Measurements from ENCODE around the gene ABCC3.

Gene ABCC3

DNA sequence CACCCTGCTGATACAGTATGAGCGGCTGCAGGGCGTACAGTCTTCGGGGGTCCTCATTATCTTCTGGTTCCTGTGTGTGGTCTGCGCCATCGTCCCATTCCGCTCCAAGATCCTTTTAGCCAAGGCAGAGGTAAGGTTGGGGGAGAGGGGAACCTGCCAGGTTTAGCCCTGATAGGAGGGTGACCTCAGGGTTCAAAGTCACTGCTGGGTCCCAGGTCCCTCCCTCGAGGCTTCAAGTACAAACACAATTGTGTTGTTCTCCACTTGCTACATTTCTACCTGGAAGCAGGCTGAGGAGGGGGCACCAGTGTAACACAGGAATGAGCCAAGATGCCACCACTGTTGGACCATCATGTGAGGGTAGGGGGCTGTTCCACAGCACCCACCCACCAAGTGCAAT, 22.4 kb downstream of the ABCC3 start:
- H3K4me2 ChIP-seq, result no peak overlapping the region
- no peaks in the 10 kb centered on the region for H3K36me3 ChIP-seq
- no peaks in the 10 kb centered on the region for H3K27me3 ChIP-seq
- no peak overlapping the region for H3K27ac ChIP-seq
- no peaks in the 10 kb centered on the region for H4K20me1 ChIP-seq
- H3K9me3 ChIP-seq, result peaks cover 10% of the 10 kb centered on the region
- peaks cover 7% of the 10 kb centered on the region; the same call in 1 of the 2 replicates for H3K4me1 ChIP-seq
- TF ChIP-seq Cebpa-rat (IDR thresholded peaks at IDR 0.05), result no peak
- no peak overlapping the region for H3K9ac ChIP-seq
- H3K4me3 ChIP-seq, result no peak overlapping the region

DNA sequence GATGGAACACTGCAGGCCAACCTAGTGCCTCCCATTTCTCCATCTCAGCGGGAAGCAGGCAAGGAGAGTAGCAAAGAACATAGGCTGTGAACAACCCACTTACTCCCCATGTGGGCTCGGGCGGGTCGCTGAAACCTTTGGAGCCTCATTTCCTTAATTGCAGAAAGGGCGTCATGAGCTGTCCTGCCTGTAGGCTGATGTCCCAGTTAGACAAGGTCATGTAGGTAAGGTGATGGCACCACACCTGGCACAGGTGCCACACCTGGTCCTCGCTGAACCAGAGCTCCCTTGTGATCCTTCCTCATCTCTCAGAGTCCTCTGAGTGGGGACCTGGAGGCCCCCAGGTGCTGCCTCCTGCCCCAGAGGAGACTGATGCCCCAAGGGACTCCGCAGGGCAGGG, 22.9 kb downstream of the ABCC3 start:
- no peak overlapping the region for H3K4me2 ChIP-seq
- H4K20me1 ChIP-seq, result no peaks in the 10 kb centered on the region
- no peak overlapping the region for H3K27ac ChIP-seq
- no peak overlapping the region for H3K4me3 ChIP-seq
- H3K27me3 ChIP-seq, result no peaks in the 10 kb centered on the region
- no peak for TF ChIP-seq Cebpa-rat (IDR thresholded peaks at IDR 0.05)
- H3K4me1 ChIP-seq, result peaks cover 7% of the 10 kb centered on the region; the same call in 1 of the 2 replicates
- no peak overlapping the region for H3K9ac ChIP-seq
- H3K9me3 ChIP-seq, result peaks cover 6% of the 10 kb centered on the region
- no peaks in the 10 kb centered on the region for H3K36me3 ChIP-seq

DNA sequence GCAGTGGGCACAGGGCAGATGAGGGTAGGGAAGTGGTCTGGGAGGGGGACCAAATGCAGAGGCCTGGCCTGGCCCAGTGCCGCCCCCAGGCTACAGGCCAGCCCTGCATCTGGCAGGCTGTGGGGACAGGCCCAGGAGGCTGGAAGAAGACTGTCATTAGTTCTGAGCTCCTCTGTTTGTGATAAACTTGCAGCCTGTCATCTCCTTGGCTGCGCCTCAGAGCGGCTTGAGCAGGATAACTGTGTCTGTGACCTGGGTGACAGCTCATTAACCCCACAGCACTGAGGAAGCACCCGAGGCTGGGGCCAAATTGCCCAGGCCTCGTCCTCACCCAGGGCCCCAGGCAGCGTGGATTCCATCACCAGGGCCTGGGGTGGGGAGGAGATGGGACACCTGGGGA, 23.9 kb downstream of the ABCC3 start:
- no peak overlapping the region for H3K4me2 ChIP-seq
- no peaks in the 10 kb centered on the region for H4K20me1 ChIP-seq
- H3K36me3 ChIP-seq, result no peaks in the 10 kb centered on the region
- no peak overlapping the region for H3K4me3 ChIP-seq
- H3K27me3 ChIP-seq, result no peaks in the 10 kb centered on the region
- H3K9me3 ChIP-seq, result no peaks in the 10 kb centered on the region
- no peak overlapping the region for H3K27ac ChIP-seq
- H3K9ac ChIP-seq, result no peak overlapping the region
- TF ChIP-seq Cebpa-rat (IDR thresholded peaks at IDR 0.05), result no peak
- H3K4me1 ChIP-seq, result peaks cover 7% of the 10 kb centered on the region; the same call in 1 of the 2 replicates

- no peak overlapping the region for H3K27ac ChIP-seq
- H3K27me3 ChIP-seq, result no peaks in the 10 kb centered on the region
- no peaks in the 10 kb centered on the region for H4K20me1 ChIP-seq
- no peak overlapping the region for H3K4me3 ChIP-seq
- H3K4me2 ChIP-seq, result no peak overlapping the region
- no peaks in the 10 kb centered on the region for H3K36me3 ChIP-seq
- H3K9ac ChIP-seq, result no peak overlapping the region
- H3K9me3 ChIP-seq, result no peaks in the 10 kb centered on the region
- no peak for TF ChIP-seq Cebpa-rat (IDR thresholded peaks at IDR 0.05)
- peaks cover 7% of the 10 kb centered on the region; the same call in 1 of the 2 replicates for H3K4me1 ChIP-seq
Observed at GRCh38 chr17:50659179-50659578, 24.5 kb downstream of the ABCC3 start.

DNA sequence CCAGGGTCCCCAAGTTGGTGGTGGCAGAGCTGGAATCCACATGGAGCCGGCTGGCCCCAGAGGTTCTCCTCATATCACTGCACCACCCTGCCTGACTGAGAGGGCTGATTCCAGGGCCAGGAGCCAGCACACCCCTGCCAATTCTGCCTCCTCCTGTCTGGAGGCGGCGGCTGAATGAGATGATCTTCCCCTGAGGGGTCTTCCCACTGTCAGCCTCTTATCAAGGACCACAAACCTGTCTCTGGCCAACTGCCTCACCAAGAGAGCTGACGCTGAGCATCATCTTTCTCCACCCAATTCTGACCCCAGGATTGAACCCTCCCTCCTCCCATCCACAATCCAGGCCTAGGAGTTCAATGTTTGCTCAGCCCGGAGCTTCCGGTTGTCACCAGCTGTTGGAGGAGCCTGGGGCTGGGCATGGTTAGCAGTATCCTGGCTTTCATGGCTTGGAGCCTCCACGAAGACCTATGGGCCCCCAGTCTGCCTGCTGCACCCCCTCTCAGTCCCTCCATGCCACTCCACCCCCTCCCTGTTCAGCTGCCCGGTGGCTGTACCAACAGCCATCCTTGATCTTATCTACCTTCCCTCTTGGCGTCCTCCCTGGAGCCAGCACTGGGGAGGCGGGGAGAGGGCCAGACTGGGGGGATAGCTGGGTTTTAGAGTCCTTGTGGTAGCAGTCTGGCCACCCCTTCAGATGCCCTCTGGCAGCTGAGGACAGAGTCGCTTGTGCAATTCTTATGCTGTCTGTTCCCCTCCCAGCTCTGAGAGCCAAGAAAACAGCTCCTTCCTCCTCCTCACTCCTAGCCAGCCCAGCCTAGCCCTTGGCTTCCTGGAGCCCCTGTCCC, 25.6 kb downstream of the ABCC3 start:
- Histone ChIP-seq H3K4me2 (no peak overlapping the region), H3K27me3 (no peaks in the 10 kb centered on the region), H3K27ac (no peak overlapping the region), H4K20me1 (no peaks in the 10 kb centered on the region), H3K36me3 (no peaks in the 10 kb centered on the region), H3K4me1 (peaks cover 7% of the 10 kb centered on the region; the same call in 1 of the 2 replicates), H3K4me3 (no peak overlapping the region), H3K9me3 (no peaks in the 10 kb centered on the region), H3K9ac (no peak overlapping the region)
- no peak for TF ChIP-seq Cebpa-rat (IDR thresholded peaks at IDR 0.05)

GRCh38 chr17:50660887-50661345, 26.2 kb downstream of the ABCC3 start:
- no peak for TF ChIP-seq Cebpa-rat (IDR thresholded peaks at IDR 0.05)
- H3K27me3 ChIP-seq, result no peaks in the 10 kb centered on the region
- no peaks in the 10 kb centered on the region for H3K36me3 ChIP-seq
- peaks cover 7% of the 10 kb centered on the region; the same call in 1 of the 2 replicates for H3K4me1 ChIP-seq
- H3K9me3 ChIP-seq, result no peaks in the 10 kb centered on the region
- H4K20me1 ChIP-seq, result no peaks in the 10 kb centered on the region
- H3K4me2 ChIP-seq, result no peak overlapping the region
- no peak overlapping the region for H3K27ac ChIP-seq
- H3K4me3 ChIP-seq, result no peak overlapping the region
- H3K9ac ChIP-seq, result no peak overlapping the region

- TF ChIP-seq Cebpa-rat (IDR thresholded peaks at IDR 0.05), result no peak
- Histone ChIP-seq H3K4me2 (no peak overlapping the region), H3K4me3 (no peak overlapping the region), H3K27ac (no peak overlapping the region), H3K9ac (no peak overlapping the region), H3K27me3 (no peaks in the 10 kb centered on the region), H3K9me3 (no peaks in the 10 kb centered on the region), H3K36me3 (no peaks in the 10 kb centered on the region), H3K4me1 (peaks cover 7% of the 10 kb centered on the region; the same call in 1 of the 2 replicates), H4K20me1 (no peaks in the 10 kb centered on the region)
Observed at GRCh38 chr17:50661348-50661747, 26.7 kb downstream of the ABCC3 start.

- peaks cover 7% of the 10 kb centered on the region; the same call in 1 of the 2 replicates for H3K4me1 ChIP-seq
- no peak overlapping the region for H3K4me3 ChIP-seq
- H3K4me2 ChIP-seq, result no peak overlapping the region
- H4K20me1 ChIP-seq, result no peaks in the 10 kb centered on the region
- no peaks in the 10 kb centered on the region for H3K9me3 ChIP-seq
- H3K36me3 ChIP-seq, result no peaks in the 10 kb centered on the region
- no peak for TF ChIP-seq Cebpa-rat (IDR thresholded peaks at IDR 0.05)
- no peak overlapping the region for H3K27ac ChIP-seq
- no peak overlapping the region for H3K9ac ChIP-seq
- H3K27me3 ChIP-seq, result no peaks in the 10 kb centered on the region
Observed at GRCh38 chr17:50661795-50662391, 27.2 kb downstream of the ABCC3 start.

DNA sequence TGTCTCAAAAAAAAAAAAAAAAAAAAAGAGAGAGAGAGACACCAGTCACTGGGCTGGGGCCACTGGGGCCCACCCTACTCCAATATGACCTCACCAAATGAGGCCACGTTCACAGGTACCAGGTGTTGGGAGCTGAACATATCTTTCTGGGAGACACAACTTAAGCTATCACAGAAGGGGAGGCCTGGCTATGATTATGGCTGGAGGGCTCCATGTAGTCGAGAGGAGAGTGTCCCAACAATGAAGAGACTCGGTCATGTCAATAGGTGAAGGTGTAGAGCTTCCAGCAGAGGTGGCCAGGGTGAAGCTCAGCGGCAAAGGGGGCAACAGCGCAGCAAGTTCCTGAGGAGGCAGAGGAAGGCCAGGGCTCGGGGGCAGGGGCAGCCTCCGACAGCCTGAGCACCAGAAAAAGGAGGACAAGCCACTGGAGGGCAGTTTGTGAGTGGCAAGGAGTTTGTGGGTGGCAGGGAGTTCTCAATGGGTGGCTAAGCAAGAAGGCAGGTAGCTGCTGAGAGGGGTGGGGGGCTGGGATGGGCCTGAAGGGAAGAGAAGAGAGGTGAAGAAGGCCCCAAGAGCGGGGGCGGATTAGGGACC, 28.0 kb downstream of the ABCC3 start:
- H3K4me1 ChIP-seq, result peaks cover 7% of the 10 kb centered on the region; the same call in 1 of the 2 replicates
- no peak overlapping the region for H3K27ac ChIP-seq
- no peak for TF ChIP-seq Cebpa-rat (IDR thresholded peaks at IDR 0.05)
- no peak overlapping the region for H3K9ac ChIP-seq
- H3K4me3 ChIP-seq, result no peak overlapping the region
- no peaks in the 10 kb centered on the region for H3K27me3 ChIP-seq
- H3K9me3 ChIP-seq, result no peaks in the 10 kb centered on the region
- H3K36me3 ChIP-seq, result no peaks in the 10 kb centered on the region
- H3K4me2 ChIP-seq, result no peak overlapping the region
- no peaks in the 10 kb centered on the region for H4K20me1 ChIP-seq

Measured in BLaER1 (cell line).